GM12801 (cell line): Measurements from ENCODE around the gene SYT1.

Experiments used
- CTCF ChIP-seq: IDR thresholded peaks from one replicate; pipeline ENCODE4 v1.5.1; 2011; ENCODE audit warnings: control low read depth; ENCODE audit not compliant: insufficient read length; ENCODE audit errors: extremely low read depth

SYT1 gene

DNA sequence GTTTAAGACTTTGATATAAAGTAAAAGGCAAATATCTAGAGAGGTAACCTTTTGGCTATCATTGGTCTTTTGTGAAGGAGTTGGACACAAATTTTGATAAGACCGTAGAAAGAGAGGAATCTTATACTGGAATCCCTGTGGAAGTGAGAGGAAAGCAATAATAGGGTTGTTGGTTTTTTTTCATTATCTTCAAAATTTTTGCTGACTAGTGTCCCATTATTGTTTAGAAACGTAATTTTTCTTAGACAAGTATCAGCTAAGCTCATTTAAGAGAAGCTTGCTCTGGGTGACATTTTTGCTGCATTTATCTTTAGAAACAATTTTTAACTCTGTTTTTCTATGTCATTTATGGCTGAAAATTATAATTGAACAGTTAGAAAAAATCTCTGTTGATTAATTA is 300.3 kb downstream of the SYT1 start:
- TF ChIP-seq CTCF: no peak

DNA sequence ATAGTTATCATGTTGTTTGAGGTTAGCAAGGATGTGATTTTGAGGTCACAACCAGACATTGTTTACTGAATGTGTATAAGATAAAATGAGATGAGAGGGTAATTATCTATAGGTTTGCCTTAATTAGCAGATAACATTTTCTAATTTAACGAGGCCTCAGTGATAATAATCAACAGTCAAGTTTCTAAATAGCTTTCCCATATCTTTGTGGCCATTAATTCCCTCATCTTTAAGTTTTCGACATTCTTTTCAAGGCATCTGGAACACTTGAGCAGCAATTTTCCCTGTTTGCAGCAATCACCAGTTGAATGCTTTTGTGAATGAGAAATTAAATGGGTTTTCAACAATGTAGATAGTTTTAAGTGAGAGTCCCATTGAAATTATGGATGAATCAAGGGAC is 304.1 kb downstream of the SYT1 start:
- no peak for TF ChIP-seq CTCF

- TF ChIP-seq CTCF: no peak
Observed at GRCh38 chr12:79174626-79175025, 310.1 kb downstream of the SYT1 start.

DNA sequence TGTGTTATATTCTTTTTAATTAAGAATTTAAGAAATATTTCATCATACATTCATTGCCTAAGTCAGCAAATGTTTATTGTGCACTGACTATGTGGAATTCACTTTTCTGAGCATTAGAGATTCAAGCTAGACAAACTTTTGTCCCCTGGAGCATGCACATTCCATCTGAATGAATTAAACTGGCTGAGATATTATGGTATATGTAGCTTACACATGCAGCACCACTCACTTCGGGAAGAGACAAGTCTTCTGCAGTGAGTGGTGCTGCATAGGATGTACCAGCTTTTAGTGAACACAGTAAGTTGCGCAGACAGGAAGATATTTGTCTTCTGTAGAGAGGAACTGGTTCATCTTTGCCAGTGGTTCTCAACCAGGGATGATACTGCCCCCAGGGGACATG is 318.4 kb downstream of the SYT1 start:
- TF ChIP-seq CTCF: no peak

DNA sequence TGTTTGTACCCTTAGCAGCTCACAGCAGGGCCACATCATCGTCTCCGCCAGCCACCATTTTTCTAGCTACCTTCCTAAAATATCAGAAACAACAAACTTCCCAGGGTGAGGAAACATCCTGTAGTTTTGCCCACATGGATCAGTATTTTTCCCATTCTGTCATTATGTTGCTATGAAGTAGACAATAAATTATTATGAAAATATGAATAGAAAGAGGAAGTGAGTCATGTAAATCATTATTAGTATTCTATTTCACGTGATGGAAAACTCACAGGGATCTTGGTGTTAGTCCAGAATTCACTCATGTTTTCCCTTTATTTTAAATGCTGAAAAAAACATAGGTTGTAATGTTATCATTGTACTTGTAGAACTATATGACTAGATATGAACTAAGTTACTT is 319.4 kb downstream of the SYT1 start:
- TF ChIP-seq CTCF: no peak

DNA sequence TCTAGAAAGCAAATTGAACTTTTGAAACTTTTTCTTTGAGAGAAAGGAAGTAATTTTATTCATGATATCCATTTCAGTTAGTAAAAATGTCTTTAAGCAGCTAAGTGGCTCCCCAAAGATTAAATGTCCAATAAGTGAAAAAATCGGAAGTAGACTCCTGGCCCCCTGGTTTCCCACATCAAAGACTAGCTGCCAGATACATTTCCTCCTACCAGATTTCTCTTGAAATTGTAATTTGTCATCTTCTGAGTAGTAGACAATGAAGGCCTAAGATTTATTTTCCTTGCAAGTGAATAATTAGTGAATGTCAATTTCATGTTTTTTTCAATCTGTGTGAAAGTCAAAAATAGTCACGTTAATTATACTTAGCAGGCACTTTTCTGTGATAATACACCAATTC is 321.9 kb downstream of the SYT1 start:
- TF ChIP-seq CTCF: no peak

DNA sequence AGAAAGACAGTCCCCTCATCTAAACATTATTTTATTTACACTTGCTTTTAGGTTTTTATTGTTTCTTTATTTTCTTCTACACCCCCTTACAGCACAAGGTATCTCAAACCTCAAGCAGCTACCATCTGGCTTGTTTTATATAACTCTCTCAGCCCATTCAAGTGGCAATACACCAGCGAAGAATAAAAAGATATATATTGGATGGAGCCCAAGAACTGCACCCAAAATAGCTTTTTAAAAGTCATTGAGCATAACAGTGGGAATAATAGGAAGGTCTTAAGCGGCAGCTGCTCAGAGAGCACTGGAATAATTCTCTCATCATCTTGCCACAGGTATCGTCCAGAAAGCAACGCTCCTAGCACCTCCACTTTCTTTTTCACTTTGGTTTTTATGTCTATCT is 322.5 kb downstream of the SYT1 start:
- TF ChIP-seq CTCF: no peak

- no peak for TF ChIP-seq CTCF
Observed at GRCh38 chr12:79191391-79191790, 326.8 kb downstream of the SYT1 start.
